Ascending aorta (tissue), 2 donors: ENCODE results near the gene CD93. TPM values are rescaled to one million over a fixed set of nuclear protein-coding genes. Genes with fewer than 3 reads are reported as not detected.

Source experiments
- DNase-seq, 2 donors: peaks; one replicate each; pipeline ENCODE4 v3.0.0-alpha.2; 2019; ENCODE audit warnings: low spot score in 2 of 2
- H3K27ac ChIP-seq, 2 donors: fragments of 200-600 bp; sonication (generic); one replicate each; pipeline ENCODE4 v1.5.1; 2016 to 2017; ENCODE audit warnings: mild to moderate bottlenecking in 1 of 2
- H3K27me3 ChIP-seq: fragments of 200-600 bp; sonication (generic); one replicate; pipeline ENCODE4 v1.5.1; 2017
- H3K36me3 ChIP-seq, 2 donors: fragments of 200-600 bp; sonication (generic); one replicate each; pipeline ENCODE4 v1.5.1; 2016
- H3K4me1 ChIP-seq, 2 donors: fragments of 200-600 bp; sonication (generic); one replicate each; pipeline ENCODE4 v1.5.1; 2016 to 2017; ENCODE audit warnings: mild to moderate bottlenecking in 1 of 2
- H3K4me3 ChIP-seq, 2 donors: fragments of 200-600 bp; sonication (generic); one replicate each; pipeline ENCODE4 v1.5.1; 2016 to 2017; ENCODE audit warnings: mild to moderate bottlenecking in 1 of 2
- H3K9me3 ChIP-seq, 2 donors: fragments of 200-600 bp; sonication (generic); one replicate each; pipeline ENCODE4 v1.5.1; 2016
- intact Hi-C: fragments of 100-400 bp; cut with DNase I; formaldehyde crosslinking; loops from one replicate; pipeline ENCODE4 v1.15.1; 2023
- total RNA-seq: library from RNA; depleted of rRNA; stranded (reverse); fragments of >200 nt; gene quantifications from one replicate; pipeline ENCODE4 v1.1.0, GENCODE V29; 2016
- TF ChIP-seq, protein P1 (sequence below), 3 experiments: fragments of 200-600 bp in 2 of 3; fragments of 450-650 bp in 1 of 3; sonication (generic) in 2 of 3; IDR thresholded peaks; one replicate each; pipeline ENCODE4 v1.5.1; 2016 to 2019; ENCODE audit warnings: antibody characterized with exemption in 3 of 3, mild to moderate bottlenecking in 1 of 3, moderate library complexity in 1 of 3

Gene CD93
- total RNA-seq, 1 donor from 2014 or later = 206 TPM

DNA sequence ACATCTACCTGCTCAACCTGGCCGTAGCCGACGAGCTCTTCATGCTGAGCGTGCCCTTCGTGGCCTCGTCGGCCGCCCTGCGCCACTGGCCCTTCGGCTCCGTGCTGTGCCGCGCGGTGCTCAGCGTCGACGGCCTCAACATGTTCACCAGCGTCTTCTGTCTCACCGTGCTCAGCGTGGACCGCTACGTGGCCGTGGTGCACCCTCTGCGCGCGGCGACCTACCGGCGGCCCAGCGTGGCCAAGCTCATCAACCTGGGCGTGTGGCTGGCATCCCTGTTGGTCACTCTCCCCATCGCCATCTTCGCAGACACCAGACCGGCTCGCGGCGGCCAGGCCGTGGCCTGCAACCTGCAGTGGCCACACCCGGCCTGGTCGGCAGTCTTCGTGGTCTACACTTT, 50.4 kb downstream of the CD93 start:
- no peaks in the 10 kb centered on the region for H3K9me3 ChIP-seq
- TF ChIP-seq, protein P1, sequence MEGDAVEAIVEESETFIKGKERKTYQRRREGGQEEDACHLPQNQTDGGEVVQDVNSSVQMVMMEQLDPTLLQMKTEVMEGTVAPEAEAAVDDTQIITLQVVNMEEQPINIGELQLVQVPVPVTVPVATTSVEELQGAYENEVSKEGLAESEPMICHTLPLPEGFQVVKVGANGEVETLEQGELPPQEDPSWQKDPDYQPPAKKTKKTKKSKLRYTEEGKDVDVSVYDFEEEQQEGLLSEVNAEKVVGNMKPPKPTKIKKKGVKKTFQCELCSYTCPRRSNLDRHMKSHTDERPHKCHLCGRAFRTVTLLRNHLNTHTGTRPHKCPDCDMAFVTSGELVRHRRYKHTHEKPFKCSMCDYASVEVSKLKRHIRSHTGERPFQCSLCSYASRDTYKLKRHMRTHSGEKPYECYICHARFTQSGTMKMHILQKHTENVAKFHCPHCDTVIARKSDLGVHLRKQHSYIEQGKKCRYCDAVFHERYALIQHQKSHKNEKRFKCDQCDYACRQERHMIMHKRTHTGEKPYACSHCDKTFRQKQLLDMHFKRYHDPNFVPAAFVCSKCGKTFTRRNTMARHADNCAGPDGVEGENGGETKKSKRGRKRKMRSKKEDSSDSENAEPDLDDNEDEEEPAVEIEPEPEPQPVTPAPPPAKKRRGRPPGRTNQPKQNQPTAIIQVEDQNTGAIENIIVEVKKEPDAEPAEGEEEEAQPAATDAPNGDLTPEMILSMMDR (IDR thresholded peaks at IDR 0.05) = no peak
- DNase-seq = no peak
- H3K4me3 ChIP-seq = peak overlapping the region in 1 of 2 donors; percentile 49
- H3K36me3 ChIP-seq = no peaks in the 10 kb centered on the region
- intact Hi-C loops = no loop called here
- H3K27ac ChIP-seq = no peak overlapping the region
- H3K27me3 ChIP-seq = no peaks in the 10 kb centered on the region
- H3K4me1 ChIP-seq = no peaks in the 10 kb centered on the region

DNA sequence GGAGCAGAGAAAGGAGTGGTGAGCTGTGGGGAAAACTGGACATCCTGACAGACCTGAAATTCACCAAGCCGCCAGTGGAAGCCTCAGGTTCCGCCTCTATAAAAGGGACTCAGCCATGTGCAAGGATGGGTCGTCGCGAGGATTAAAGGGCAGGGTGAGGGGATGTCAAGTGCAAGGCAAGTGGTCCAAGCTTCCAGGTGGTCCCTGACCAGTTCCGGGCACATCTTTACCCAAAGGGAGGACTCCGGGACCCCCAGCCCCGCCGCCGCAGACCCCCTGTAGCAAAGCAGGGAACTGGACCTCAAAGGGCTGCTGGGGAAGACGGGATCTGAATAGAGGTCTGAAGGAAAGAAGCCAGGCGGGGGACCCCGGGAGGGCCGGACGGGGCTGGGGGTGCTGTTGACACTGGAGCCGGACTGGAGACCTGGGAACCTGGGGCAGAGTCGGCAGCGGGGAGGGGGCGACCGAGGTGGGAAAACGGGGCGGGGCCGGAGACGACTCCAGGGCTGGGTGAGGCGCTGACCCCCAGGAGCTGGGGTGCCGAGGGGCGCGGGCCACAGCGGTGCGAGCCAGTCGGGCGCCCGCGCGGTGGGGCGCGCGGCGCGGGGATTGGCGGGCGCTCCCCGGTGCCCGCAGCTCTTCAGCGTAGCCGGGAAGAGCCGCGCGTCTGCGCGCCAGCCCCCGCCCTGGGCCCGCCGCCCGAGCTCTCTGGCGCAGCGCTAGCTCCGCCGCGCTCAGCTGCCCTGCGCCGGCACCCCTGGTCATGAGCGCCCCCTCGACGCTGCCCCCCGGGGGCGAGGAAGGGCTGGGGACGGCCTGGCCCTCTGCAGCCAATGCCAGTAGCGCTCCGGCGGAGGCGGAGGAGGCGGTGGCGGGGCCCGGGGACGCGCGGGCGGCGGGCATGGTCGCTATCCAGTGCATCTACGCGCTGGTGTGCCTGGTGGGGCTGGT, 51.1 kb downstream of the CD93 start, which contains the start of gene SSTR4:
TSS of gene SSTR4 (plus strand) at position 592 of the 951 bp plus-strand sequence. CDS start at position 764, 172 bp downstream.
- intact Hi-C loops = no loop called here
- no peak for DNase-seq
- H3K4me3 ChIP-seq = peak within 1 kb of the TSS; percentile 42 to 49
- H3K27me3 ChIP-seq = no peaks in the 10 kb centered on the region
- H3K4me1 ChIP-seq = no peaks in the 10 kb centered on the region
- H3K27ac ChIP-seq = no peak within 1 kb of the TSS
- TF ChIP-seq, protein P1 (IDR thresholded peaks at IDR 0.05) = no peak
- no peaks in the 10 kb centered on the region for H3K9me3 ChIP-seq
- no peaks in the 10 kb centered on the region for H3K36me3 ChIP-seq

DNA sequence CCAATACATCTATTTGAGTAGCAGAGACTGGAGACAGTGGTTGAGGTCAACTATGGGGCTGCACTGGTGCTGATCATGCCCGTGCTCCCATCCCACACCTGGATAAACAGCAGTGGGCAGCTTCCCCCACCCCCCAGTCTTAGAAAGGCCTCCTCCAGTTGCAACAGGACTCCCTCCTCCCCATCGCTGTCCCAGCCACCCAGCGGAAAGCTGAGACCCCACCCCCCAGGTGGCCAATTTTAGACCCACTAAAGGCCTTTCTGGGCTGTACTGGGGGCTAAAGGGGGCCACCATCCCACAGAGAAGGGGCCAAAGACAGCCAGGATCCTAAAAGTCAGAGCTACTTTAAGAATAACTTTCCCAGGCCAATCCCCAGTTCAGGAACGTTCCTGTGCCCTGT, 52.2 kb downstream of the CD93 start:
- TF ChIP-seq, protein P1 (IDR thresholded peaks at IDR 0.05) = no peak
- H3K27me3 ChIP-seq = no peaks in the 10 kb centered on the region
- intact Hi-C loops = no loop called here
- H3K4me1 ChIP-seq = no peaks in the 10 kb centered on the region
- no peak overlapping the region for H3K27ac ChIP-seq
- no peak for DNase-seq
- H3K4me3 ChIP-seq = no peak overlapping the region
- H3K9me3 ChIP-seq = no peaks in the 10 kb centered on the region
- H3K36me3 ChIP-seq = no peaks in the 10 kb centered on the region

DNA sequence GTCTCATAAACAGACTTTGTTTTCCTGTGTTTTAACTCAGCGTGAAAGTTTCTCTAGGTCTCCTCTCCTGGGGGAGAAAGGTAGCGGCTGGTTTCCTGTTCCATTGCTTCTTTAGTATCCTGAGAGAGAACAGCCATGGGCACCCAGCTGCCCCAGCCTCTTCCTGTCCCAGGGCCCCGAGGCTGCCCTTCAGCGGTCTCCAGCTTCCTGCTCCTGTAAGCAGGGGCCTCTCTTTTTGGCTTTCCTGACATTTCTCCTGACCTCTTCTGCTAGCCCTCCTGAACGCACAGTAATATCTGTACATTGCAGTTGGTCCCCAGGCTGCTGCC, 53.4 kb downstream of the CD93 start:
- Histone ChIP-seq H3K4me1 (no peaks in the 10 kb centered on the region), H3K27me3 (no peaks in the 10 kb centered on the region), H3K9me3 (no peaks in the 10 kb centered on the region), H3K4me3 (no peak overlapping the region), H3K36me3 (no peaks in the 10 kb centered on the region), H3K27ac (no peak overlapping the region)
- intact Hi-C loops = no loop called here
- TF ChIP-seq, protein P1 (IDR thresholded peaks at IDR 0.05) = no peak
- DNase-seq = no peak

DNA sequence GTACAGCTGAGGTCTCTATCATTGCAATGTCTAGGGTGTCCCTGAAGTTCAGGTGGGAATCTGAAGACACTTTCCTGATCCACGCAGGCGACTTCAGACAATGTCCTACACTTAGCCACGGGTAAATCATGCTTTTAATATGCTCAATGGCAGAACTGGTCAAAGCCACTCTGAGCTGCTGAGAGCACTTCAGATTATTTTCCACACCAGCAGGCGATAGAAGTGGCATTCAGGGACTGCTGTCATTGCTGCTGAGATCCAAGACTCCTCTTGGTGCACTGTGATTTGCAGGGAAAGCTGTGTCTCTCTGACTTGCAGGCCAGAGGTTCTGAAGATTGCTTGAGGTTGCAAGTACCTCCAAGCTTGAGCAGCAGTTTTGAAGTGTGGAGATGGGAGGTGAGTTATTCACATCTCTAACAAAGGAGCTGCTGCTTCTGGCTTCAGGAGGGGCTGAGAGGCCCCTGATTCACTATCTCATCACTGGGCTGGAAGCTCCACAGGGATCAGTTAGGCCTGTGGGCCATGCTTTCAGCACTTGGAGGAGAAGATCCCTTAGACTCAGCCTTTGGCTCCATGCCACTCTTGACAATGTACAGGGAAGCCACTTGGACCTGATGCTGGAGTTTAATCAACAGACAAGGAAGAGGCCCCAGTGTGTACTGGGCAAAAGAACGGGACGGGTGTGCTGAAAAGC, 53.9 kb downstream of the CD93 start:
- H3K9me3 ChIP-seq = no peaks in the 10 kb centered on the region
- TF ChIP-seq, protein P1 (IDR thresholded peaks at IDR 0.05) = no peak
- intact Hi-C loops = no loop called here

More for the DNA sequence above, 53.9 kb downstream of the CD93 start:
- no peaks in the 10 kb centered on the region for H3K4me1 ChIP-seq
- no peak overlapping the region for H3K27ac ChIP-seq
- no peak for DNase-seq
- no peaks in the 10 kb centered on the region for H3K36me3 ChIP-seq
- H3K4me3 ChIP-seq = no peak overlapping the region
- H3K27me3 ChIP-seq = no peaks in the 10 kb centered on the region
